22Rv1 (cell line): ENCODE measurements around the gene PCMT1.
A peak's percentile ranks its signal among the peaks of the same experiment; 100 is the strongest.

Source experiments
- H3K27ac ChIP-seq: fragments of 450-650 bp; 2 replicates; pipeline ENCODE4 v1.5.1; 2017
- CTCF ChIP-seq: fragments of 450-650 bp; IDR thresholded peaks from 2 replicates; pipeline ENCODE4 v1.5.1; 2017; ENCODE audit warnings: mild to moderate bottlenecking
- ZFX ChIP-seq: fragments of 450-650 bp; IDR thresholded peaks from 2 replicates; pipeline ENCODE4 v1.6.1; 2017; ENCODE audit warnings: antibody characterized with exemption, borderline replicate concordance

The PCMT1 gene

GRCh38 chr6:149855741-149856140 lies 106.2 kb downstream of the PCMT1 start:
- H3K27ac ChIP-seq: peak overlapping the region; percentile 53

GRCh38 chr6:149856256-149856994 lies 106.9 kb downstream of the PCMT1 start:
- peak overlapping the region; percentile 53; the same call in 1 of the 2 replicates for H3K27ac ChIP-seq

More at GRCh38 chr6:149855741-149856140, 106.2 kb downstream of the PCMT1 start:
- TF ChIP-seq ZFX: no peak

GRCh38 chr6:149857541-149857940 lies 108.0 kb downstream of the PCMT1 start:
- H3K27ac ChIP-seq: no peak overlapping the region

More at GRCh38 chr6:149856256-149856994, 106.9 kb downstream of the PCMT1 start:
- TF ChIP-seq ZFX (no peak), CTCF (no peak)

GRCh38 chr6:149859368-149859767 lies 109.8 kb downstream of the PCMT1 start:
- H3K27ac ChIP-seq: no peak overlapping the region
- TF ChIP-seq CTCF: no peak
- TF ChIP-seq ZFX: no peak

More at GRCh38 chr6:149857541-149857940, 108.0 kb downstream of the PCMT1 start:
- no peak for TF ChIP-seq CTCF
- TF ChIP-seq ZFX: no peak

- H3K27ac ChIP-seq: peak overlapping the region; percentile 12; the same call in 1 of the 2 replicates
- TF ChIP-seq CTCF (no peak), ZFX (no peak)
These were observed 110.4 kb downstream of the PCMT1 start for GRCh38 chr6:149859938-149860337.

GRCh38 chr6:149860513-149860833 lies 110.9 kb downstream of the PCMT1 start:
- H3K27ac ChIP-seq: peak overlapping the region; percentile 12; the same call in 1 of the 2 replicates
- no peak for TF ChIP-seq CTCF
